GM23338 (cell line): ENCODE data around the gene UVRAG.

Source experiments
- EZH2 ChIP-seq: fragments of 200-600 bp; sonication (generic); IDR thresholded peaks from one replicate; pipeline ENCODE4 v1.8.0; 2017; ENCODE audit warnings: antibody characterized with exemption, mild to moderate bottlenecking, low read depth; ENCODE audit not compliant: unreplicated experiment
- EZH2phosphoT487 ChIP-seq: fragments of 200-600 bp; sonication (generic); IDR thresholded peaks from one replicate; pipeline ENCODE4 v1.8.1; 2018; ENCODE audit warnings: antibody characterized with exemption; ENCODE audit not compliant: unreplicated experiment
- TF ChIP-seq, protein P1 (sequence below), 2 experiments: fragments of 200-600 bp in 1 of 2; sonication (generic) in 1 of 2; conservative IDR thresholded peaks; 2 replicates each; pipeline versions ENCODE4 v1.5.1 to v1.6.1; 2016 to 2017; ENCODE audit warnings: antibody characterized with exemption in 2 of 2, low read depth in 2 of 2, mild to moderate bottlenecking in 2 of 2, moderate library complexity in 1 of 2

DNA sequence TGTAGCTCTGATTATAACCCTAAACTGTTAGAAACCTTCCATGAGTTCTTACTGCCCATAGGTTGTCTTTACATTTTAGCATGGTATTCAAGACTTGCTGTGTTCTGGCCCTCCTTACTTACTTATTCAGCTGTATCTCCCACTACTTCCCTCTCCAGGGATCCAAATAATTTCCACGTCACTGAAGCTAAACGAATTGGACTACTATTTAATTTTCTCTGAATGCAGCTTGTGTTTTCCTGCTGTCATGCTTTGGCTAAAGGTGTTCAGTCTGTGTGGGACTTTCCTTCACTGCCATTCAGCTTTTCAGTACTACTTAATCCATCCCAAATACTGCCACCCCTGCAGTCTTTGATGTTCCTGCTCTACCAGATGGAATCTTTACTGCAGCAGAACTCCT, 88.3 kb downstream of the UVRAG start:
- TF ChIP-seq, protein P1, sequence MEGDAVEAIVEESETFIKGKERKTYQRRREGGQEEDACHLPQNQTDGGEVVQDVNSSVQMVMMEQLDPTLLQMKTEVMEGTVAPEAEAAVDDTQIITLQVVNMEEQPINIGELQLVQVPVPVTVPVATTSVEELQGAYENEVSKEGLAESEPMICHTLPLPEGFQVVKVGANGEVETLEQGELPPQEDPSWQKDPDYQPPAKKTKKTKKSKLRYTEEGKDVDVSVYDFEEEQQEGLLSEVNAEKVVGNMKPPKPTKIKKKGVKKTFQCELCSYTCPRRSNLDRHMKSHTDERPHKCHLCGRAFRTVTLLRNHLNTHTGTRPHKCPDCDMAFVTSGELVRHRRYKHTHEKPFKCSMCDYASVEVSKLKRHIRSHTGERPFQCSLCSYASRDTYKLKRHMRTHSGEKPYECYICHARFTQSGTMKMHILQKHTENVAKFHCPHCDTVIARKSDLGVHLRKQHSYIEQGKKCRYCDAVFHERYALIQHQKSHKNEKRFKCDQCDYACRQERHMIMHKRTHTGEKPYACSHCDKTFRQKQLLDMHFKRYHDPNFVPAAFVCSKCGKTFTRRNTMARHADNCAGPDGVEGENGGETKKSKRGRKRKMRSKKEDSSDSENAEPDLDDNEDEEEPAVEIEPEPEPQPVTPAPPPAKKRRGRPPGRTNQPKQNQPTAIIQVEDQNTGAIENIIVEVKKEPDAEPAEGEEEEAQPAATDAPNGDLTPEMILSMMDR (conservative IDR thresholded peaks at IDR 0.05; ENCODE audit: low read depth in 2 of 2) = no peak
- no peak for TF ChIP-seq EZH2
- TF ChIP-seq EZH2phosphoT487 = no peak
